SK-N-SH (cell line): ENCODE measurements around the gene PRKCD. TPM values are rescaled to one million over a fixed set of nuclear protein-coding genes. Genes with fewer than 3 reads are reported as not detected.

Experiments
- CTCF ChIA-PET: fragments of 300-600, 350-600 bp; formaldehyde crosslinking; extraction: SDS; loops from one replicate; lab custom pipeline; 2021; lab: Yijun Ruan, JAX
- POLR2A ChIA-PET: fragments of 350-600 bp; sonication (Branson Sonifier 250); formaldehyde crosslinking; extraction: SDS; loops from one replicate; lab custom pipeline; 2020; ENCODE audit warnings: antibody characterized with exemption, inconsistent platforms; lab: Yijun Ruan, JAX
- DNase-seq: peaks from one replicate; pipeline ENCODE4 v3.0.0; 2012
- H2AFZ ChIP-seq: fragments of 200-600 bp; sonication (generic); 2 replicates; pipeline ENCODE4 v1.8.1; 2016; ENCODE audit warnings: antibody characterized with exemption, mild to moderate bottlenecking, low read depth
- H3F3A ChIP-seq: fragments of 200-600 bp; sonication (generic); replicated peaks from 2 replicates; pipeline ENCODE3; 2016; ENCODE audit warnings: antibody characterized with exemption, mild to moderate bottlenecking; ENCODE audit not compliant: insufficient read depth
- H3K27ac ChIP-seq, 2 experiments: fragments of 200-500 bp in 1 of 2; fragments of 200-600 bp in 1 of 2; sonication (Bioruptor generic) in 1 of 2; sonication (generic), shearing (Covaris generic) in 1 of 2; 2 replicates each; pipeline versions ENCODE4 v1.5.1 to v1.6.1; 2014 to 2016; ENCODE audit warnings: low read depth in 2 of 2, inconsistent platforms in 1 of 2, low read length in 1 of 2, mild to moderate bottlenecking in 1 of 2, mixed read lengths in 1 of 2
- H3K27me3 ChIP-seq: fragments of 200-600 bp; sonication (generic), shearing (Covaris generic); 2 replicates; pipeline ENCODE4 v1.6.1; 2016; ENCODE audit warnings: mixed run types; ENCODE audit not compliant: insufficient read depth
- H3K36me3 ChIP-seq, 2 experiments: fragments of 200-500 bp in 1 of 2; fragments of 200-600 bp in 1 of 2; sonication (Bioruptor generic) in 1 of 2; sonication (generic) in 1 of 2; replicated peaks in 1 of 2; 2 replicates each; pipeline versions ENCODE3 to v1.5.1; 2014 to 2016; ENCODE audit warnings: low read length in 1 of 2, mild to moderate bottlenecking in 1 of 2; ENCODE audit not compliant: insufficient read depth in 2 of 2, control insufficient read depth in 1 of 2
- H3K4me1 ChIP-seq, 2 experiments: fragments of 200-500 bp in 1 of 2; fragments of 200-600 bp in 1 of 2; sonication (Bioruptor generic) in 1 of 2; sonication (generic), shearing (Covaris generic) in 1 of 2; 2 replicates each; pipeline versions ENCODE4 v1.5.1 to v1.6.1; 2014 to 2016; ENCODE audit warnings: low read depth in 1 of 2, low read length in 1 of 2, mixed run types in 1 of 2; ENCODE audit not compliant: insufficient read depth in 2 of 2, control insufficient read depth in 1 of 2
- H3K4me2 ChIP-seq: fragments of 200-600 bp; sonication (generic), shearing (Covaris generic); 2 replicates; pipeline ENCODE4 v1.6.1; 2017; ENCODE audit warnings: mixed run types
- H3K4me3 ChIP-seq, 2 experiments: fragments of 200-500 bp in 1 of 2; fragments of 200-600 bp in 1 of 2; sonication (Bioruptor generic) in 1 of 2; sonication (generic), shearing (Covaris generic) in 1 of 2; 2 replicates each; pipeline versions ENCODE4 v1.5.1 to v1.8.1; 2014 to 2016; ENCODE audit warnings: low read depth in 2 of 2, inconsistent platforms in 1 of 2, low read length in 1 of 2, mild to moderate bottlenecking in 1 of 2, mixed read lengths in 1 of 2, moderate library complexity in 1 of 2
- H3K79me2 ChIP-seq: fragments of 200-600 bp; sonication (generic); 2 replicates; pipeline ENCODE4 v1.8.1; 2017; ENCODE audit warnings: mild to moderate bottlenecking; ENCODE audit not compliant: insufficient read depth
- H3K9ac ChIP-seq: fragments of 200-600 bp; sonication (generic); 2 replicates; pipeline ENCODE4 v1.6.1; 2017; ENCODE audit warnings: mixed run types
- H3K9me2 ChIP-seq: fragments of 200-600 bp; sonication (generic); 2 replicates; pipeline ENCODE4 v1.6.1; 2017; ENCODE audit warnings: mixed run types
- H3K9me3 ChIP-seq: fragments of 200-600 bp; sonication (generic); 2 replicates; pipeline ENCODE4 v1.6.1; 2017; ENCODE audit warnings: mixed run types, mild to moderate bottlenecking, moderate library complexity
- H4K20me1 ChIP-seq: fragments of 200-600 bp; sonication (generic); 2 replicates; pipeline ENCODE4 v1.6.1; 2017; ENCODE audit warnings: mild to moderate bottlenecking, mixed run types; ENCODE audit not compliant: insufficient read depth
- EZH2phosphoT487 ChIP-seq: fragments of 200-600 bp; sonication (generic); IDR thresholded peaks from 2 replicates; pipeline ENCODE4 v1.6.1; 2017; ENCODE audit warnings: low read depth, mixed run types, mild to moderate bottlenecking, antibody characterized with exemption, moderate library complexity, borderline replicate concordance
- FOXM1 ChIP-seq: IDR thresholded peaks from 2 replicates; pipeline ENCODE4 v1.4.0; 2012; ENCODE audit warnings: low read depth, mild to moderate bottlenecking
- GABPA ChIP-seq: IDR thresholded peaks from 2 replicates; pipeline ENCODE4 v1.4.0; 2012; ENCODE audit warnings: low read depth, mild to moderate bottlenecking
- IRF3 ChIP-seq: fragments of 150-350 bp; IDR thresholded peaks from 2 replicates; pipeline ENCODE4 v1.6.1; 2016; ENCODE audit warnings: mild to moderate bottlenecking, low read depth, low read length
- MEF2A ChIP-seq: IDR thresholded peaks from 2 replicates; pipeline ENCODE4 v1.4.0; 2012; ENCODE audit warnings: low read depth, borderline replicate concordance
- NFIC ChIP-seq: IDR thresholded peaks from 2 replicates; pipeline ENCODE4 v1.4.0; 2012; ENCODE audit warnings: borderline replicate concordance
- NRF1 ChIP-seq: IDR thresholded peaks from 2 replicates; pipeline ENCODE4 v1.6.1; 2012; ENCODE audit warnings: low read depth, mild to moderate bottlenecking, low read length
- POLR2AphosphoS5 ChIP-seq: IDR thresholded peaks from 2 replicates; pipeline ENCODE4 v1.6.1; 2012; ENCODE audit warnings: low read depth, low read length
- RAD21 ChIP-seq: IDR thresholded peaks from 2 replicates; pipeline ENCODE4 v1.6.1; 2012; ENCODE audit warnings: mild to moderate bottlenecking, low read length
- RCOR1 ChIP-seq: fragments of 150-350 bp; IDR thresholded peaks from 2 replicates; pipeline ENCODE4 v1.6.1; 2017; ENCODE audit warnings: antibody characterized with exemption, low read length
- RXRA ChIP-seq: IDR thresholded peaks from 2 replicates; pipeline ENCODE4 v1.4.0; 2012; ENCODE audit warnings: low read depth, mild to moderate bottlenecking, borderline replicate concordance
- SMC3 ChIP-seq: IDR thresholded peaks from 2 replicates; pipeline ENCODE4 v1.6.1; 2012; ENCODE audit warnings: low read depth, low read length, improper control_type of control experiment
- TAF1 ChIP-seq: IDR thresholded peaks from 2 replicates; pipeline ENCODE4 v1.6.1; 2012; ENCODE audit warnings: low read depth, mild to moderate bottlenecking, low read length, moderate library complexity, borderline replicate concordance
- TCF12 ChIP-seq: IDR thresholded peaks from 2 replicates; pipeline ENCODE4 v1.4.0; 2012
- TEAD4 ChIP-seq: IDR thresholded peaks from 2 replicates; pipeline ENCODE4 v1.4.0; 2012; ENCODE audit warnings: mild to moderate bottlenecking, borderline replicate concordance; ENCODE audit not compliant: insufficient read depth
- YY1 ChIP-seq: IDR thresholded peaks from 2 replicates; pipeline ENCODE4 v1.4.0; 2012; ENCODE audit warnings: low read depth, mild to moderate bottlenecking
- ZBTB33 ChIP-seq: IDR thresholded peaks from 2 replicates; pipeline ENCODE4 v1.4.0; 2012; ENCODE audit warnings: low read depth, borderline replicate concordance
- WGBS: methylation state at CpG from one replicate; pipeline ENCODE4 v1.1.6; 2017; ENCODE audit warnings: low lambda C conversion rate; 5-methylcytosine and 5-hydroxymethylcytosine counted together
- polyA plus RNA-seq, 3 experiments: library from polyadenylated mRNA; depleted of rRNA; stranded (reverse); fragments of >200 nt; gene quantifications; 2 replicates each; pipeline ENCODE4 v1.2.3, GENCODE V29; 2012
- TF ChIP-seq, protein P1 (sequence below): IDR thresholded peaks from 2 replicates; pipeline ENCODE4 v1.4.0; 2012; ENCODE audit warnings: low read depth
- TF ChIP-seq, protein P2 (sequence below): IDR thresholded peaks from 2 replicates; pipeline ENCODE4 v1.6.1; 2012; ENCODE audit warnings: mild to moderate bottlenecking, low read depth, low read length, moderate library complexity
- TF ChIP-seq, protein P3 (sequence below): fragments of 150-350 bp; IDR thresholded peaks from 2 replicates; pipeline ENCODE4 v1.6.1; 2017; ENCODE audit warnings: antibody characterized with exemption, low read length, low read depth, borderline replicate concordance

The PRKCD gene
- polyA plus RNA-seq, 1 of the 3 experiments (the other 2 are of a cell fraction) = 29.0 TPM

DNA sequence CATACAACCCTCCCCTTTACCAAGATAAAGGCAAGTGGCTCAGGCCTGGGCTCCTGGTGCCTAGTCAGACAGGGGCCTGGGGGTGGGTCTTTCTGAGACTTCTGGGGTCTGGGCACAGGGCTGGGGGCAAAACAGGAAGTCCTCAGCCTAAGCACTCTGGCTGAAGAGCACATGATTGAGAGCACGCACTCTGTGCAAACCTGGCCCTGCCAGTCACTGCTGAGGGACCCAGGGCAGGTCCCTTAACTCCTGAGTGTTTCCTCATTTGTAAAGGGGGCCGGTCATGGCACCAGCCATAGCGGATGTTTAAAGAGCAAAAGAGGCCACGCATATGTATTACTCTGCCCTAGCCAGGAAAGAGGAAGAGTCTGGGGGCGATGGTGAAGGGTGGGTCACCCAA is 78.8 kb downstream of the PRKCD start:
- DNase-seq = no peak
- H3K9ac ChIP-seq = no peak overlapping the region
- 96% methylated on average over 4 of the region's 5 CpGs for WGBS
- CTCF ChIA-PET = interaction anchor here (1.2 kb wide), 1 partner anchor 14 kb away, joined by 3 read pairs; no protein-coding TSS in a partner anchor
- peaks cover 72% of the 10 kb centered on the region for H3K79me2 ChIP-seq
- H2AFZ ChIP-seq = no peak overlapping the region
- TF ChIP-seq, protein P1, sequence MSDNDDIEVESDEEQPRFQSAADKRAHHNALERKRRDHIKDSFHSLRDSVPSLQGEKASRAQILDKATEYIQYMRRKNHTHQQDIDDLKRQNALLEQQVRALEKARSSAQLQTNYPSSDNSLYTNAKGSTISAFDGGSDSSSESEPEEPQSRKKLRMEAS = no peak
- TF ChIP-seq, protein P2, sequence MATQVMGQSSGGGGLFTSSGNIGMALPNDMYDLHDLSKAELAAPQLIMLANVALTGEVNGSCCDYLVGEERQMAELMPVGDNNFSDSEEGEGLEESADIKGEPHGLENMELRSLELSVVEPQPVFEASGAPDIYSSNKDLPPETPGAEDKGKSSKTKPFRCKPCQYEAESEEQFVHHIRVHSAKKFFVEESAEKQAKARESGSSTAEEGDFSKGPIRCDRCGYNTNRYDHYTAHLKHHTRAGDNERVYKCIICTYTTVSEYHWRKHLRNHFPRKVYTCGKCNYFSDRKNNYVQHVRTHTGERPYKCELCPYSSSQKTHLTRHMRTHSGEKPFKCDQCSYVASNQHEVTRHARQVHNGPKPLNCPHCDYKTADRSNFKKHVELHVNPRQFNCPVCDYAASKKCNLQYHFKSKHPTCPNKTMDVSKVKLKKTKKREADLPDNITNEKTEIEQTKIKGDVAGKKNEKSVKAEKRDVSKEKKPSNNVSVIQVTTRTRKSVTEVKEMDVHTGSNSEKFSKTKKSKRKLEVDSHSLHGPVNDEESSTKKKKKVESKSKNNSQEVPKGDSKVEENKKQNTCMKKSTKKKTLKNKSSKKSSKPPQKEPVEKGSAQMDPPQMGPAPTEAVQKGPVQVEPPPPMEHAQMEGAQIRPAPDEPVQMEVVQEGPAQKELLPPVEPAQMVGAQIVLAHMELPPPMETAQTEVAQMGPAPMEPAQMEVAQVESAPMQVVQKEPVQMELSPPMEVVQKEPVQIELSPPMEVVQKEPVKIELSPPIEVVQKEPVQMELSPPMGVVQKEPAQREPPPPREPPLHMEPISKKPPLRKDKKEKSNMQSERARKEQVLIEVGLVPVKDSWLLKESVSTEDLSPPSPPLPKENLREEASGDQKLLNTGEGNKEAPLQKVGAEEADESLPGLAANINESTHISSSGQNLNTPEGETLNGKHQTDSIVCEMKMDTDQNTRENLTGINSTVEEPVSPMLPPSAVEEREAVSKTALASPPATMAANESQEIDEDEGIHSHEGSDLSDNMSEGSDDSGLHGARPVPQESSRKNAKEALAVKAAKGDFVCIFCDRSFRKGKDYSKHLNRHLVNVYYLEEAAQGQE = no peak
- no peak for TF ChIP-seq GABPA
- no peak for TF ChIP-seq POLR2AphosphoS5
- no peak for TF ChIP-seq SMC3
- TF ChIP-seq TAF1 = no peak
- TF ChIP-seq ZBTB33 = no peak
- no peak for TF ChIP-seq NRF1
- no peak for TF ChIP-seq NFIC
- no peak for TF ChIP-seq RAD21
- TF ChIP-seq YY1 = no peak
- no peak for TF ChIP-seq TCF12
- no peak for TF ChIP-seq IRF3
- no peak for TF ChIP-seq RCOR1
- no peak for TF ChIP-seq TEAD4
- TF ChIP-seq, protein P3, sequence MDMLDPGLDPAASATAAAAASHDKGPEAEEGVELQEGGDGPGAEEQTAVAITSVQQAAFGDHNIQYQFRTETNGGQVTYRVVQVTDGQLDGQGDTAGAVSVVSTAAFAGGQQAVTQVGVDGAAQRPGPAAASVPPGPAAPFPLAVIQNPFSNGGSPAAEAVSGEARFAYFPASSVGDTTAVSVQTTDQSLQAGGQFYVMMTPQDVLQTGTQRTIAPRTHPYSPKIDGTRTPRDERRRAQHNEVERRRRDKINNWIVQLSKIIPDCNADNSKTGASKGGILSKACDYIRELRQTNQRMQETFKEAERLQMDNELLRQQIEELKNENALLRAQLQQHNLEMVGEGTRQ = no peak
- no peak for TF ChIP-seq RXRA
- TF ChIP-seq EZH2phosphoT487 = no peak
- no peak for TF ChIP-seq MEF2A
- no peak for TF ChIP-seq FOXM1
- H3K4me1 ChIP-seq = peaks cover 31 to 37% of the 10 kb centered on the region in 2 experiments; a peak in 3 of 4 replicates
- peaks cover 40% of the 10 kb centered on the region for H4K20me1 ChIP-seq
- H3F3A ChIP-seq = peaks cover 44% of the 10 kb centered on the region
- H3K4me2 ChIP-seq = no peak overlapping the region
- no peaks in the 10 kb centered on the region for H3K9me2 ChIP-seq
- peak overlapping the region; percentile 16 to 97; a peak in 3 of 4 replicates for H3K27ac ChIP-seq
- no peaks in the 10 kb centered on the region for H3K9me3 ChIP-seq
- POLR2A ChIA-PET = no interaction called here
- H3K36me3 ChIP-seq = peaks cover 30 to 49% of the 10 kb centered on the region in 2 experiments
- no peaks in the 10 kb centered on the region for H3K27me3 ChIP-seq
- H3K4me3 ChIP-seq = no peak overlapping the region
